AG09309 (cell line): Measurements from ENCODE around the gene TPM1.

Experiments
- DNase-seq: peaks from one replicate; pipeline ENCODE4 v3.0.0-alpha.2; 2010; ENCODE audit warnings: low read depth
- H3K4me3 ChIP-seq: 2 replicates; pipeline ENCODE4 v1.5.1; 2011; ENCODE audit warnings: mild to moderate bottlenecking, low read depth, low read length, moderate library complexity; ENCODE audit not compliant: control insufficient read depth
- TF ChIP-seq, protein P1 (sequence below): IDR thresholded peaks from 2 replicates; pipeline ENCODE4 v1.5.1; 2011; ENCODE audit warnings: mild to moderate bottlenecking, low read depth, low read length, inconsistent platforms; ENCODE audit not compliant: insufficient read depth, control insufficient read depth; ENCODE audit errors: missing control alignments

TPM1 gene

DNA sequence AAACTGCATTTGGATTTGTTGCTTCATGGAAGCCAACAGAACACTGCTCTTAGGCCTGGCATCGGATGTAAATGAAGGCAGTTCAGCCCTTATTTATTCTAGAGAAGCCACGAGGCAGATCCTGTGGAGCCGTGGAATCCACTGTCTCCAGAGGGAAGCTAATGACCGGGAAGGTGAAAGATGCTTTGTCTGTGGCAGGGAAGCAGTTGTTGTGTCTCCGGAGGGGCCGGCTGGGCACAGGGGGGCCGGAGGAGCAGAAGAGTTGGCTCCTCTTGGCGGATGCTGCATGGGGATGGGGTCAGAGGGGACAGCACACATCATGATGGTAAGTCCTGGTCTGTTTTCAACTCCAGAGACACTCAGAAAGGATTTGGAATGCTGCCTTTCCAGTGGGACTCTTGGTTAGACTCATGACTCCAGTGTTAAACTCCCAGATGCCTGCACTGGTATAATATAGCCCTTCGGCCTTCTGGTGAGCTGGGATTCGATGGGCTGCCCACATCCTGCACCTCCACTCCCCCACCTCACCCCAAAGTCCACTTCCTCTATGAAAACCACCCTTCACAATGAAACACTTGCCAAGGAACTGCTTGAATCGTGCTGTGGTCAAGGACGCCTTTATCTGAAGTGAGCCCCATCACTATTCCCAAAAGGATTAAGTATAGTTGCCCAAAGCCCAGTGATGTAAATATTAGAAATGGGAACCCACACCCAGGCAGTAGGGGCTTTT lies 33.6 kb downstream of the TPM1 start:
- TF ChIP-seq, protein P1, sequence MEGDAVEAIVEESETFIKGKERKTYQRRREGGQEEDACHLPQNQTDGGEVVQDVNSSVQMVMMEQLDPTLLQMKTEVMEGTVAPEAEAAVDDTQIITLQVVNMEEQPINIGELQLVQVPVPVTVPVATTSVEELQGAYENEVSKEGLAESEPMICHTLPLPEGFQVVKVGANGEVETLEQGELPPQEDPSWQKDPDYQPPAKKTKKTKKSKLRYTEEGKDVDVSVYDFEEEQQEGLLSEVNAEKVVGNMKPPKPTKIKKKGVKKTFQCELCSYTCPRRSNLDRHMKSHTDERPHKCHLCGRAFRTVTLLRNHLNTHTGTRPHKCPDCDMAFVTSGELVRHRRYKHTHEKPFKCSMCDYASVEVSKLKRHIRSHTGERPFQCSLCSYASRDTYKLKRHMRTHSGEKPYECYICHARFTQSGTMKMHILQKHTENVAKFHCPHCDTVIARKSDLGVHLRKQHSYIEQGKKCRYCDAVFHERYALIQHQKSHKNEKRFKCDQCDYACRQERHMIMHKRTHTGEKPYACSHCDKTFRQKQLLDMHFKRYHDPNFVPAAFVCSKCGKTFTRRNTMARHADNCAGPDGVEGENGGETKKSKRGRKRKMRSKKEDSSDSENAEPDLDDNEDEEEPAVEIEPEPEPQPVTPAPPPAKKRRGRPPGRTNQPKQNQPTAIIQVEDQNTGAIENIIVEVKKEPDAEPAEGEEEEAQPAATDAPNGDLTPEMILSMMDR, result no peak
- DNase-seq, result no peak
- no peak overlapping the region for H3K4me3 ChIP-seq

DNA sequence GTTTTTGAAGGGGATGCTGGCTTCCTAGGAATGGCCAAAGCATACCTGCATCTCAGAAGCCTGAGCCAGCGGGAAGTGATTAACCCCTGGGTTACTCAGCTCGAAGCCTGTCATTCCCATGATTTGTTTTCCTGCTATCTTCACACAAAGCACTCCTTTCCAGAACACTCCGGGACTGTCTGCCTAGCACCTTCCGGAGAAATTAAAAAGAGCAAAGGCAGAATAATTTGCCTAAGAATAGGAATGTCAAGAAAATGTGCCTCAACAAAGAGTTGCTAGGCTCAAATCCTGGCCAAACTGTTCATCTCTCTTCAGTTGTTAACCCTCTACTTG lies 34.1 kb downstream of the TPM1 start:
- TF ChIP-seq, protein P1, result no peak
- no peak overlapping the region for H3K4me3 ChIP-seq
- no peak for DNase-seq

DNA sequence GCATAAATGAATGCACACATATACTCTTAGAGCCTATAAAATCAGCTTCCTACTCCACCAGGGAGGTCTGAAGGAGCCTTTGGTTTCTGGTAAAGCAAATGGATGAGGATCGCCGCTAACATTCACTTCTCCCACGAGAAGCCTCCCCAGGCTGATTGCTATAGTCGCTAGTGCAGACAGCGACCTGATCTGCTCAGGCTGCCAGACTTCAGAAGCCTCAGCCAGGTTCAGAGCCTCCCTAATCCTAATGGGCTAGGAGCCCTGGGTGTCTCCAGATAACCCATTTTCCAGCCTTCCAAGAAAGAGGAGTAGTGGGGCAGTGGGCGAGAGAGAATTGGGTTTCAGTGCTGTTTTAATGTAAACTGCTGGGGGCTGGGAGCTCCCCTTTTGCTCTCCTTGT lies 35.4 kb downstream of the TPM1 start:
- no peak for DNase-seq
- no peak overlapping the region for H3K4me3 ChIP-seq
- TF ChIP-seq, protein P1, result no peak

DNA sequence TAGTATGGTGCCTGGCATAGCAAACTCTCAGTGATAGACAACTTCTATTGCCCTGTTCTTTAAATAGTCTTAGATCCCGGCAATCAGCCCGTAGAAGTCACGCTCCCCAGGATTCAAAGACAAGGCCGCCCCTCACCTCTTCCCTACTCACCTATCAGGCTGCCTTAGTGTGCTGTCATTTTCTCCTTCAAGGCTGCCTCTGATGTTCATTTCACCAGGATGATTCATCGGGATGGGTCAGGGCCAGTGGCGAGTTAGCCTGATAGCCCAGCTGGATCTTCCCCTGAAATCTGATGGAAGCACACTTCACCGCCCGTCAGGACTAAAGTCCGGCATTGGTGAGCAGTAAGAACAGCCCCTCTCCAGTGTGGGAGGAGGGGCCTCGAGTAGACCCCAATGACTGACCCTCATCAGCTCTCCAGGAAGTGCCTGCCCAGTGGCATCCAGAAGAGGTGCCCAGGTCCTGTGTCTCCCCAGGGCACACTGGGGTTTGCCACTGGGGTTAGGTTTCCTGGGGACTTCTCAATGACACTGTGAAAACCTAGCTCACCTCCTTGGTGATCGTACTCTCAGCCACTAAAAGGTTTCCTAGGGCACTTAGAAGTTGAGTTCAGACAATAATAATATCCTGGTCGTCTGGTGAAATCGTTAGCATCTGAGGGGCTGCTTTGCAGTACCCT lies 37.5 kb downstream of the TPM1 start:
- H3K4me3 ChIP-seq, result no peak overlapping the region
- TF ChIP-seq, protein P1, result no peak
- no peak for DNase-seq

DNA sequence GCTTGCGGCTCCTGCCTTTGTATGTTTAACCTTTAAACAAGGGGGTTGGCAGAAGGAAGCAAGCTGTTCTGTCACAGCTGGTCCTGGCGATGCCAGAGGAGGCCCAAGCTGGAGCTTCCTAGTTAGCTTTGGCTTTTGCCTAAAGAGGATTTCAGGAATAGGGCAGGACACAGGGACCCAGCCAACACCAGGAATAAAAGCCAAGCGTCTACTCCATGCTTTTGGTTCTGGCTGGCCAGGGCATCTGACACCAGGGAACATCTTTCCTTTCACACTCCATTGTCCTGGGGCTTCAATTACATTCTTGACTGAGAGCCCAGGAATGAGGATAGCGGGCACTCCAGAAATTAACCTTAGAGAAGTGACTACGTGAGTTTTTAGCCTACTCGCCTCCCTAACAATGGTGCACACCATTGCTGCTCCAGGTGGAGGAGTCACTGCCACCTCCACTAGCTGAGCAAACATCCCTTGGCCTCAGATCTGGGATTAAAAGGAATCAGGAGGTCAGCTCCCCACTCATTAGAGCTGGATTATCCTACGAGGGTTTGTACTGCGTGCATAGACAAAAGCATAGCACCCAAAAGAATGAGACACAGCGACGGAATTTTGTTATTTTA lies 38.2 kb downstream of the TPM1 start:
- no peak for DNase-seq
- H3K4me3 ChIP-seq, result no peak overlapping the region
- TF ChIP-seq, protein P1, result no peak

DNA sequence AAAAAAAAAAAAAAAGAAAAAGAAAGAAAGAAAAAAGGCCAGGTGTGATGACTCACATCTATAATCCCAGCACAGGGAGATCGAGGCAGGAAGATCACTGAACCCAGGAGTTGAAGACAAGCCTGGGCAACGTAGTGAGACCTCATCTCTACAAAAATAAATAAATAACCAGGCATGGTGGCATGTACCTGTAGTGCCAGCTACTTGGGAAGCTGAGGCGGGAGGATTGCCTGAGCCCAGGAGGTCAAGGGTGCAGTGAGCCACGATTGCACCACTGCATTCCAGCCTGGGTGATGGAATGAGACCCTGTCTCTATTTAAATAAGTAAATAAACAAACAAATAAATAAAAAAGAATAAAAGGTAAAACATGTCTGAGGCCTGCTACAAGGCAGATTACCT lies 39.8 kb downstream of the TPM1 start:
- TF ChIP-seq, protein P1, result no peak
- no peak overlapping the region for H3K4me3 ChIP-seq
- no peak for DNase-seq

DNA sequence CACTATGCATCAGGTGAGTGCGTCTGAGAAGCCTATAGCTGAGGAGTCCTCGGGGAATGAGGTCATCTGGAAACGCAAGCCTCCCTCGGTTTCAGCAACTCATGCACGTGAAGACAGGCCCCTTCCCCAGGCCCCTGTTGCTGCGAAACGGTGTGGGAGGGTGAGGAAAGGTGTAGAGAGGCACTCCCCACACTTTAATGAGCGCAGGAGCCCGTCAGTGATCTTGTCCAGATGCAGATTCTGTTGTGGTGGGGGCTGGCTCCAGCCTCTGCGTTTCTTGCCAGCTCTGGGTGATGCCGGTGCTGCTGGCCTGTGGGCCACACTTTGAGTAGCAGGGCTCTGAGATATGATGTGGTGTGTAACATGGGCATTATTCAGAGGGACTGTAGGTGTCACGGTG lies 40.5 kb downstream of the TPM1 start:
- TF ChIP-seq, protein P1, result no peak
- H3K4me3 ChIP-seq, result no peak overlapping the region
- DNase-seq, result no peak
